Keratinocyte (primary cell): ENCODE data around the gene MAGI2. TPM values are rescaled to one million over a fixed set of nuclear protein-coding genes. Genes with fewer than 3 reads are reported as not detected.

ENCODE experiments used
- DNase-seq: peaks from one replicate; pipeline ENCODE4 v3.0.0-alpha.2; 2011; ENCODE audit warnings: low read depth, missing footprints, low spot score
- FAIRE-seq: peaks from 2 replicates; lab custom pipeline; 2011; peaks lifted over from hg19 to GRCh38; lab: Jason Lieb, UNC
- H2AFZ ChIP-seq: 2 replicates; pipeline ENCODE4 v1.6.0; 2012; ENCODE audit warnings: low read length, control low read depth, inconsistent platforms; ENCODE audit not compliant: control insufficient read depth
- H3K27ac ChIP-seq: 2 replicates; pipeline ENCODE4 v1.5.1; 2011; ENCODE audit warnings: low read length; ENCODE audit not compliant: control insufficient read depth, insufficient read depth
- H3K27me3 ChIP-seq: 3 replicates; pipeline ENCODE4 v1.6.0; 2011; ENCODE audit warnings: low read length; ENCODE audit not compliant: control insufficient read depth, insufficient read depth; ENCODE audit errors: extremely low read depth
- H3K36me3 ChIP-seq, 2 experiments: 2 replicates in 1 of 2; 3 replicates in 1 of 2; pipeline ENCODE4 v1.5.1; 2011; ENCODE audit warnings: low read length in 2 of 2, mild to moderate bottlenecking in 1 of 2; ENCODE audit not compliant: control insufficient read depth in 2 of 2, insufficient read depth in 2 of 2; ENCODE audit errors: extremely low read depth in 1 of 2
- H3K4me1 ChIP-seq: 3 replicates; pipeline ENCODE4 v1.5.1; 2011; ENCODE audit warnings: low read length; ENCODE audit not compliant: control insufficient read depth, insufficient read depth; ENCODE audit errors: extremely low read depth
- H3K4me2 ChIP-seq: 3 replicates; pipeline ENCODE4 v1.6.0; 2011; ENCODE audit warnings: low read depth, low read length; ENCODE audit not compliant: control insufficient read depth, insufficient read depth; ENCODE audit errors: extremely low read depth
- H3K4me3 ChIP-seq, 3 experiments: fragments of 200-600 bp in 1 of 3; sonication (generic) in 1 of 3; 2 replicates in 2 of 3; 3 replicates in 1 of 3; pipeline ENCODE4 v1.5.1; 2011 to 2016; ENCODE audit warnings: low read length in 3 of 3, mild to moderate bottlenecking in 3 of 3, control low read depth in 2 of 3, inconsistent platforms in 1 of 3, low read depth in 1 of 3, mixed read lengths in 1 of 3, mixed run types in 1 of 3, moderate library complexity in 1 of 3; ENCODE audit not compliant: control insufficient read depth in 2 of 3, insufficient read depth in 2 of 3; ENCODE audit errors: extremely low read depth in 1 of 3
- H3K79me2 ChIP-seq: 2 replicates; pipeline ENCODE4 v1.6.0; 2012; ENCODE audit warnings: low read length; ENCODE audit not compliant: control insufficient read depth, insufficient read depth
- H3K9ac ChIP-seq: 3 replicates; pipeline ENCODE4 v1.6.0; 2011; ENCODE audit warnings: low read length; ENCODE audit not compliant: control insufficient read depth, insufficient read depth; ENCODE audit errors: extremely low read depth
- H3K9me1 ChIP-seq: 3 replicates; pipeline ENCODE4 v1.6.0; 2011; ENCODE audit warnings: low read length; ENCODE audit not compliant: control insufficient read depth, insufficient read depth; ENCODE audit errors: extremely low read depth
- H3K9me3 ChIP-seq: 2 replicates; pipeline ENCODE4 v1.5.1; 2012; ENCODE audit warnings: low read depth, low read length; ENCODE audit not compliant: control insufficient read depth
- H4K20me1 ChIP-seq: 3 replicates; pipeline ENCODE4 v1.6.0; 2011; ENCODE audit warnings: low read length; ENCODE audit not compliant: control insufficient read depth, insufficient read depth; ENCODE audit errors: extremely low read depth
- CTCF ChIP-seq, 3 experiments: IDR thresholded peaks in 1 of 3; conservative IDR thresholded peaks in 1 of 3; optimal IDR thresholded peaks in 1 of 3; 2 replicates in 2 of 3; 3 replicates in 1 of 3; pipeline versions ENCODE3 to v1.5.1; 2011; ENCODE audit warnings: low read length in 3 of 3, mild to moderate bottlenecking in 3 of 3, moderate library complexity in 2 of 3, control low read depth in 1 of 3, inconsistent platforms in 1 of 3; ENCODE audit not compliant: insufficient read depth in 2 of 3; ENCODE audit errors: extremely low read depth in 1 of 3
- EZH2 ChIP-seq: IDR thresholded peaks from one replicate; pipeline ENCODE4 v1.6.1; 2012; ENCODE audit warnings: inconsistent platforms, mild to moderate bottlenecking, low read length, moderate library complexity
- dilution Hi-C: fragments of 300-500 bp; cut with MboI; formaldehyde crosslinking; loops from one replicate; pipeline ENCODE4 v1.7.0; 2020; ENCODE audit warnings: low sequenced_read_pairs; ENCODE audit not compliant: extremely low pct_ligation_motif_present
- polyA plus RNA-seq, 5 experiments: library from polyadenylated mRNA; depleted of rRNA in 3 of 5; stranded (reverse) in 3 of 5; stranded (forward) in 1 of 5; unstranded in 1 of 5; fragments of >200 nt; gene quantifications; 1 replicate in 1 of 5; 2 replicates in 3 of 5; 3 replicates in 1 of 5; pipeline versions ENCODE4 v1.2.1 to v1.2.3, GENCODE V29; 2011 to 2012; ENCODE audit warnings: missing spikeins in 2 of 5, low read depth in 1 of 5, low replicate concordance in 1 of 5

MAGI2 gene
- polyA plus RNA-seq, 1 donor (not counting 4 experiments of a cell fraction or from before 2014, with no cell fraction given), result 0.07 TPM

- Histone ChIP-seq H3K27ac (no peak overlapping the region), H3K79me2 (no peaks in the 10 kb centered on the region), H4K20me1 (no peaks in the 10 kb centered on the region), H3K4me3 (no peak overlapping the region), H3K4me1 (no peaks in the 10 kb centered on the region), H3K9ac (no peak overlapping the region), H3K27me3 (peaks cover 4% of the 10 kb centered on the region), H3K9me3 (no peaks in the 10 kb centered on the region), H3K9me1 (no peaks in the 10 kb centered on the region), H2AFZ (no peak overlapping the region), H3K36me3 (no peaks in the 10 kb centered on the region), H3K4me2 (no peak overlapping the region)
- DNase-seq, result no peak
- FAIRE-seq, result no peak
- TF ChIP-seq CTCF (optimal IDR thresholded peaks at IDR 0.05 in 1 of 3, IDR thresholded peaks at IDR 0.05 in 1 of 3, conservative IDR thresholded peaks at IDR 0.05 in 1 of 3; ENCODE audit: extremely low read depth in 1 of 3, insufficient read depth in 2 of 3, low read length in 3 of 3) (no peak), EZH2 (no peak)
- dilution Hi-C loops, result no loop called here
Measured at GRCh38 chr7:77989981-77990566, 1463.4 kb downstream of the MAGI2 start.

- Histone ChIP-seq H2AFZ (no peak overlapping the region), H3K4me3 (no peak overlapping the region), H3K36me3 (no peaks in the 10 kb centered on the region), H3K9me3 (no peaks in the 10 kb centered on the region), H3K9me1 (no peaks in the 10 kb centered on the region), H3K27me3 (peaks cover 4% of the 10 kb centered on the region), H3K27ac (no peak overlapping the region), H3K9ac (no peak overlapping the region), H3K4me2 (no peak overlapping the region), H3K4me1 (no peaks in the 10 kb centered on the region), H4K20me1 (no peaks in the 10 kb centered on the region), H3K79me2 (no peaks in the 10 kb centered on the region)
- dilution Hi-C loops, result no loop called here
- FAIRE-seq, result no peak
- no peak for DNase-seq
- TF ChIP-seq CTCF (optimal IDR thresholded peaks at IDR 0.05 in 1 of 3, IDR thresholded peaks at IDR 0.05 in 1 of 3, conservative IDR thresholded peaks at IDR 0.05 in 1 of 3; ENCODE audit: extremely low read depth in 1 of 3, insufficient read depth in 2 of 3, low read length in 3 of 3) (no peak), EZH2 (no peak)
Measured at GRCh38 chr7:77985974-77986339, 1467.5 kb downstream of the MAGI2 start.
